GM12872 (cell line): Measurements from ENCODE around the gene PPP1R12A.
A peak's percentile ranks its signal among the peaks of the same experiment; 100 is the strongest.

Experiments
- TF ChIP-seq, protein P1 (sequence below): IDR thresholded peaks from 3 replicates; pipeline ENCODE4 v1.5.1; 2011; ENCODE audit warnings: low read depth, mild to moderate bottlenecking, low read length, moderate library complexity; ENCODE audit not compliant: insufficient read depth

The PPP1R12A gene

DNA sequence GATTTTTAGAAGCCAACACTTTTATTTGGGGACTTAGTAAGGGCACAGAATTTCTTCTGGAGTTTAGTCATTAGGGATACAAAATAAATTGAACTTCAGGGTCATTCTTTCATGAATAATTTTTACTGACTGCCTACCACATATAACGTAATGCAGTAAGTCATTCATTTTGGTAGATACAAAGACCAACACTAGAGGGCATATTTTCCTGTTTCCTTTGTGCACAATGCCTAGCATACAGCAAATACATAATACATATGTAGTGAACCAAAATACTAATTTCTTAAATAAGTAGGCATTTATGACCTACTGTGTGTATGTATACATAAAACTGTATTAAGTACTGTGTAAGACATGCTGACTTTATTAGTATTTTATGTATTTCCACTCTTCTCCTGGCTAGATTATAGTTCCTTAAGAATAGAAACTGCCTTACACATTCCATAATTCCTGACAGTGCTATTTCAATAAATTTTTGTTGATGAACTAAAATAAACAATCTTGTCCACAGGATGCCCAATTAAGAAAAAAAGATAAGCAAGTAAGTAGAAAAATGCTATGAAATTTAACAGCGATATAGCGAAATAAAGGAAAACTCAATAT is 47.9 kb downstream of the PPP1R12A start:
- TF ChIP-seq, protein P1, sequence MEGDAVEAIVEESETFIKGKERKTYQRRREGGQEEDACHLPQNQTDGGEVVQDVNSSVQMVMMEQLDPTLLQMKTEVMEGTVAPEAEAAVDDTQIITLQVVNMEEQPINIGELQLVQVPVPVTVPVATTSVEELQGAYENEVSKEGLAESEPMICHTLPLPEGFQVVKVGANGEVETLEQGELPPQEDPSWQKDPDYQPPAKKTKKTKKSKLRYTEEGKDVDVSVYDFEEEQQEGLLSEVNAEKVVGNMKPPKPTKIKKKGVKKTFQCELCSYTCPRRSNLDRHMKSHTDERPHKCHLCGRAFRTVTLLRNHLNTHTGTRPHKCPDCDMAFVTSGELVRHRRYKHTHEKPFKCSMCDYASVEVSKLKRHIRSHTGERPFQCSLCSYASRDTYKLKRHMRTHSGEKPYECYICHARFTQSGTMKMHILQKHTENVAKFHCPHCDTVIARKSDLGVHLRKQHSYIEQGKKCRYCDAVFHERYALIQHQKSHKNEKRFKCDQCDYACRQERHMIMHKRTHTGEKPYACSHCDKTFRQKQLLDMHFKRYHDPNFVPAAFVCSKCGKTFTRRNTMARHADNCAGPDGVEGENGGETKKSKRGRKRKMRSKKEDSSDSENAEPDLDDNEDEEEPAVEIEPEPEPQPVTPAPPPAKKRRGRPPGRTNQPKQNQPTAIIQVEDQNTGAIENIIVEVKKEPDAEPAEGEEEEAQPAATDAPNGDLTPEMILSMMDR, result peak; percentile 56

GRCh38 chr12:79885911-79886490 is 48.9 kb downstream of the PPP1R12A start:
- TF ChIP-seq, protein P1, result no peak

DNA sequence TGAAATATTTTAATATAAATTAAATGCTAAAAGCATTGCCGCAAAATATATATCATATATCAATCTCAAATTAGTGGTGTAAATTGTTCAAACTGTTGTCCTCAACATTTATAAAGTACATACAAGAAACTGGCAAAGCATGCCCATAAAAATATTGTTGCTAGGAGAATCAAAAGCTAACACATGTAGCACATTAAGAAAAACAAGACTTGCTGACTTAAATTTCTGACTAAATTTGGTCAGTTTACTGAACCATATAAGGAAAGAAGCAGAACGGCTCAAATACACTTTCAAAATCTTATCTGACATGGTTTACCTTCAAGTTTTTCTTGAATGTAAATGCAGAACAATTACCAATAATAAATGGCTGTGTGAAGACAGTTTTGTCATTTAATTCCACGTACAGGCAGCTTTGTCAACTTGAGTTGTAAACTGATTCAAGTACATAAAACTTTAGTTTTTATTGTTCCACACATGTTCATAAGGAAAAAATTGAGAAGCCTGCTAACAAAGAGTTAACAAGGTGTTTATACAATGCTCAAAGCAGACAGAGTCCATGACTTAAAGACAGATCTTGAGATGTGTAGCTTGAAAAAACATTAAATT is 50.4 kb downstream of the PPP1R12A start:
- TF ChIP-seq, protein P1, result no peak

DNA sequence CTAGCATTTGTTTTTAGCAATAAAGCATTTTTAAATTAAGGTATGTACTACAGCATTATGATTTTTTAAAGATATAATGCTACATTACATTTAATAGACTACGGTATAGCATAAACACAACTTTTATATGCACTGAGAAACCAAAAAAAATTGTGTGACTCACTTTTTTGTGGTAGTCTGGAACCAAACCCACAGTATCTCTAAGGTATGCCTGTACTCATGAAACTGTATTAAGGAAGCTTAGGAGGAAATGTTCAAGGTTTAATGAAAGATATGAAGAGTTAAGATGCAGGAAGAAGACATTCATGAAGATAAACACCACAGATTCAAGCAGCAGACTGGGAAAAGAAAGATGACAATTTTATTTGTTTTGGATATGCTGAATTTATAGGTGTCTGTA is 51.7 kb downstream of the PPP1R12A start:
- TF ChIP-seq, protein P1, result no peak

GRCh38 chr12:79881351-79881750 is 53.5 kb downstream of the PPP1R12A start:
- TF ChIP-seq, protein P1, result no peak

- TF ChIP-seq, protein P1, result no peak
Observed at GRCh38 chr12:79877246-79877645, 57.7 kb downstream of the PPP1R12A start.

GRCh38 chr12:79874665-79875064 is 60.2 kb downstream of the PPP1R12A start:
- TF ChIP-seq, protein P1, result no peak
